Astrocyte (in vitro differentiated cells and primary cell): ENCODE data around the gene HOXA11. TPM values are rescaled to one million over a fixed set of nuclear protein-coding genes. Genes with fewer than 3 reads are reported as not detected.

Experiments used
- DNase-seq: peaks from one replicate; pipeline ENCODE4 v3.0.0-alpha.2; 2010; ENCODE audit warnings: low read depth
- FAIRE-seq: peaks from 2 replicates; lab custom pipeline; 2011; peaks lifted over from hg19 to GRCh38; lab: Jason Lieb, UNC
- H2AFZ ChIP-seq: 2 replicates; pipeline ENCODE4 v1.6.0; 2012; ENCODE audit warnings: low read depth, low read length, inconsistent platforms
- H3K27ac ChIP-seq: 2 replicates; pipeline ENCODE4 v1.5.1; 2011; ENCODE audit warnings: low read depth, low read length, inconsistent platforms
- H3K27me3 ChIP-seq: 2 replicates; pipeline ENCODE4 v1.6.0; 2011; ENCODE audit warnings: low read length, inconsistent platforms; ENCODE audit not compliant: insufficient read depth
- H3K36me3 ChIP-seq: 2 replicates; pipeline ENCODE4 v1.5.1; 2011; ENCODE audit warnings: low read length, inconsistent platforms; ENCODE audit not compliant: insufficient read depth
- H3K4me1 ChIP-seq: 2 replicates; pipeline ENCODE4 v1.5.1; 2011; ENCODE audit warnings: low read length, inconsistent platforms; ENCODE audit not compliant: insufficient read depth
- H3K4me2 ChIP-seq: 2 replicates; pipeline ENCODE4 v1.6.0; 2012; ENCODE audit warnings: low read length, inconsistent platforms
- H3K4me3 ChIP-seq: 2 replicates; pipeline ENCODE4 v1.5.1; 2011; ENCODE audit warnings: low read depth, mild to moderate bottlenecking, low read length, inconsistent platforms; ENCODE audit not compliant: insufficient read depth
- H3K79me2 ChIP-seq: 2 replicates; pipeline ENCODE4 v1.6.0; 2012; ENCODE audit warnings: mild to moderate bottlenecking, low read length, inconsistent platforms; ENCODE audit not compliant: insufficient read depth
- H3K9ac ChIP-seq: 2 replicates; pipeline ENCODE4 v1.6.0; 2012; ENCODE audit warnings: mild to moderate bottlenecking, low read length, inconsistent platforms
- H3K9me3 ChIP-seq: 2 replicates; pipeline ENCODE4 v1.5.1; 2012; ENCODE audit warnings: low read depth, mild to moderate bottlenecking, low read length, inconsistent platforms; ENCODE audit not compliant: insufficient read depth
- H4K20me1 ChIP-seq: 2 replicates; pipeline ENCODE4 v1.6.0; 2012; ENCODE audit warnings: low read length, inconsistent platforms; ENCODE audit not compliant: insufficient read depth
- H3K27ac Mint-ChIP-seq: one replicate; pipeline ENCODE4 v1.8.0; 2021; ENCODE audit warnings: mild to moderate bottlenecking, mixed read lengths; ENCODE audit not compliant: unreplicated experiment
- H3K27me3 Mint-ChIP-seq: one replicate; pipeline ENCODE4 v1.8.0; 2021; ENCODE audit warnings: low read depth, mixed read lengths; ENCODE audit not compliant: unreplicated experiment
- H3K36me3 Mint-ChIP-seq: one replicate; pipeline ENCODE4 v1.8.0; 2021; ENCODE audit warnings: low read depth, mixed read lengths; ENCODE audit not compliant: unreplicated experiment
- H3K4me1 Mint-ChIP-seq: one replicate; pipeline ENCODE4 v1.8.0; 2021; ENCODE audit warnings: low read depth, mixed read lengths; ENCODE audit not compliant: unreplicated experiment
- H3K4me3 Mint-ChIP-seq: one replicate; pipeline ENCODE4 v1.8.0; 2021; ENCODE audit warnings: mild to moderate bottlenecking, moderate library complexity, mixed read lengths; ENCODE audit not compliant: unreplicated experiment
- H3K9me3 Mint-ChIP-seq: one replicate; pipeline ENCODE4 v1.8.0; 2021; ENCODE audit warnings: mild to moderate bottlenecking, mixed read lengths; ENCODE audit not compliant: unreplicated experiment
- EZH2 ChIP-seq: IDR thresholded peaks from 2 replicates; pipeline ENCODE4 v1.6.1; 2012; ENCODE audit warnings: mild to moderate bottlenecking, low read length, inconsistent platforms; ENCODE audit not compliant: insufficient read depth
- total RNA-seq: library from RNA; stranded (reverse); gene quantifications from 2 replicates; pipeline ENCODE4 v1.2.1, GENCODE V29; 2021
- TF ChIP-seq, protein P1 (sequence below): IDR thresholded peaks from 2 replicates; pipeline ENCODE4 v1.5.1; 2011; ENCODE audit warnings: low read depth, mild to moderate bottlenecking, inconsistent platforms, low read length, moderate library complexity; ENCODE audit not compliant: insufficient read depth

The HOXA11 gene
- total RNA-seq, 1 donor from 2014 or later, result not detected

GRCh38 chr7:27185854-27186667 lies 1.0 kb upstream of the HOXA11 start:
- H3K36me3 Mint-ChIP-seq, result peaks cover 2% of the 10 kb centered on the region
- FAIRE-seq (no peak), DNase-seq (no peak)
- H3K27me3 ChIP-seq, result peaks cover 97% of the 10 kb centered on the region
- peaks cover 20% of the 10 kb centered on the region for H4K20me1 ChIP-seq
- no peaks in the 10 kb centered on the region for H3K36me3 ChIP-seq
- H3K27ac Mint-ChIP-seq, result peak overlapping the region; percentile 12
- H3K9ac ChIP-seq, result no peak overlapping the region
- H3K79me2 ChIP-seq, result no peaks in the 10 kb centered on the region
- H3K4me1 Mint-ChIP-seq, result no peaks in the 10 kb centered on the region
- H3K4me3 Mint-ChIP-seq, result no peak overlapping the region
- no peak overlapping the region for H3K4me3 ChIP-seq
- H3K4me1 ChIP-seq, result peaks cover 6% of the 10 kb centered on the region
- H3K27me3 Mint-ChIP-seq, result peaks cover 91% of the 10 kb centered on the region
- peaks cover 26% of the 10 kb centered on the region for H3K9me3 Mint-ChIP-seq
- no peak overlapping the region for H2AFZ ChIP-seq
- no peak overlapping the region for H3K27ac ChIP-seq
- no peak overlapping the region for H3K4me2 ChIP-seq
- peak; percentile 83 for TF ChIP-seq EZH2
- TF ChIP-seq, protein P1, sequence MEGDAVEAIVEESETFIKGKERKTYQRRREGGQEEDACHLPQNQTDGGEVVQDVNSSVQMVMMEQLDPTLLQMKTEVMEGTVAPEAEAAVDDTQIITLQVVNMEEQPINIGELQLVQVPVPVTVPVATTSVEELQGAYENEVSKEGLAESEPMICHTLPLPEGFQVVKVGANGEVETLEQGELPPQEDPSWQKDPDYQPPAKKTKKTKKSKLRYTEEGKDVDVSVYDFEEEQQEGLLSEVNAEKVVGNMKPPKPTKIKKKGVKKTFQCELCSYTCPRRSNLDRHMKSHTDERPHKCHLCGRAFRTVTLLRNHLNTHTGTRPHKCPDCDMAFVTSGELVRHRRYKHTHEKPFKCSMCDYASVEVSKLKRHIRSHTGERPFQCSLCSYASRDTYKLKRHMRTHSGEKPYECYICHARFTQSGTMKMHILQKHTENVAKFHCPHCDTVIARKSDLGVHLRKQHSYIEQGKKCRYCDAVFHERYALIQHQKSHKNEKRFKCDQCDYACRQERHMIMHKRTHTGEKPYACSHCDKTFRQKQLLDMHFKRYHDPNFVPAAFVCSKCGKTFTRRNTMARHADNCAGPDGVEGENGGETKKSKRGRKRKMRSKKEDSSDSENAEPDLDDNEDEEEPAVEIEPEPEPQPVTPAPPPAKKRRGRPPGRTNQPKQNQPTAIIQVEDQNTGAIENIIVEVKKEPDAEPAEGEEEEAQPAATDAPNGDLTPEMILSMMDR, result no peak
- peaks cover 6% of the 10 kb centered on the region for H3K9me3 ChIP-seq

GRCh38 chr7:27184337-27185012 lies 557 bp downstream of the HOXA11 start:
- DNase-seq (no peak), FAIRE-seq (no peak)
- H3K9me3 ChIP-seq, result peaks cover 6% of the 10 kb centered on the region
- H3K27me3 ChIP-seq, result peaks cover 97% of the 10 kb centered on the region
- H3K4me3 ChIP-seq, result peak overlapping the region; percentile 36
- no peaks in the 10 kb centered on the region for H3K79me2 ChIP-seq
- no peak overlapping the region for H3K27ac ChIP-seq
- H3K36me3 ChIP-seq, result no peaks in the 10 kb centered on the region
- peaks cover 9% of the 10 kb centered on the region for H3K4me1 ChIP-seq
- Mint-ChIP-seq H3K4me3 (no peak overlapping the region), H3K27me3 (peaks cover 88% of the 10 kb centered on the region), H3K9me3 (peaks cover 23% of the 10 kb centered on the region), H3K4me1 (no peaks in the 10 kb centered on the region), H3K36me3 (peaks cover 2% of the 10 kb centered on the region), H3K27ac (peak overlapping the region; percentile 72)
- H3K4me2 ChIP-seq, result peak overlapping the region; percentile 75
- H2AFZ ChIP-seq, result no peak overlapping the region
- peaks cover 14% of the 10 kb centered on the region for H4K20me1 ChIP-seq
- peak; percentile 71 for TF ChIP-seq EZH2
- TF ChIP-seq, protein P1, result no peak
- H3K9ac ChIP-seq, result no peak overlapping the region
